Aorta (tissue), 5 donors: ENCODE results near the gene SEC23B. TPM values are rescaled to one million over a fixed set of nuclear protein-coding genes. Genes with fewer than 3 reads are reported as not detected.
A peak's percentile ranks its signal among the peaks of the same experiment; 100 is the strongest.

Experiments
- ATAC-seq: fragments of 200-7000 bp; cut with Tn5 transposase; one replicate; pipeline ENCODE4 v1.9.1; 2022; ENCODE audit warnings: moderate library complexity; ENCODE audit not compliant: low FRiP score
- DNase-seq, 2 donors: peaks; one replicate each; pipeline ENCODE4 v3.0.0-alpha.2; 2020
- H3K27ac ChIP-seq, 2 donors: one replicate each; pipeline ENCODE4 v1.5.1; 2013; ENCODE audit warnings: low read length in 2 of 2, mild to moderate bottlenecking in 2 of 2, moderate library complexity in 2 of 2, control low read depth in 1 of 2, inconsistent platforms in 1 of 2, low read depth in 1 of 2
- H3K27me3 ChIP-seq, 2 donors: one replicate each; pipeline ENCODE4 v1.6.1; 2013; ENCODE audit warnings: control low read depth in 1 of 2, low read length in 1 of 2, mild to moderate bottlenecking in 1 of 2, moderate library complexity in 1 of 2; ENCODE audit not compliant: insufficient read depth in 2 of 2, control insufficient read depth in 1 of 2
- H3K36me3 ChIP-seq, 2 donors: one replicate each; pipeline ENCODE4 v1.6.1; 2013; ENCODE audit warnings: control low read depth in 1 of 2, low read length in 1 of 2, mild to moderate bottlenecking in 1 of 2; ENCODE audit not compliant: insufficient read depth in 2 of 2, control insufficient read depth in 1 of 2
- H3K4me1 ChIP-seq, 2 donors: one replicate each; pipeline ENCODE4 v1.6.1; 2013; ENCODE audit warnings: low read length in 2 of 2, control low read depth in 1 of 2, mild to moderate bottlenecking in 1 of 2, moderate library complexity in 1 of 2; ENCODE audit not compliant: insufficient read depth in 2 of 2, control insufficient read depth in 1 of 2
- H3K4me3 ChIP-seq, 2 donors: one replicate each; pipeline ENCODE4 v1.5.1; 2013; ENCODE audit warnings: low read length in 2 of 2, control low read depth in 1 of 2, mild to moderate bottlenecking in 1 of 2
- H3K9me3 ChIP-seq: one replicate; pipeline ENCODE4 v1.6.1; 2013; ENCODE audit warnings: mild to moderate bottlenecking, low read length; ENCODE audit not compliant: control insufficient read depth
- WGBS, 2 donors: extraction: QIAGEN DNeasy Blood & Tissue Kit; methylation state at CpG; one replicate each; pipeline ENCODE4 v1.1.7; 2013; 5-methylcytosine and 5-hydroxymethylcytosine counted together
- intact Hi-C, 2 donors: fragments of 100-400 bp; cut with DNase I; formaldehyde crosslinking; loops; one replicate each; pipeline versions ENCODE4 v1.14.2 to v1.15.0; 2022
- polyA plus RNA-seq, 2 donors: library from polyadenylated mRNA; stranded (reverse); fragments of 200-250 nt; gene quantifications; one replicate each; pipeline ENCODE4 v1.2.3, GENCODE V29; 2013
- total RNA-seq, 2 donors: library from RNA; stranded (reverse); fragmentation: NEBNext Ultra II Directional; extraction: Animal tissue kit (Norgen Biotek cat#: 25700); gene quantifications; one replicate each; pipeline ENCODE4 v1.2.1, GENCODE V29; 2021
- donor health status: healthy with polysubstance abuse.
- donor health status: Bipolar disorder and iron deficiency.
- donor health status: DM: no; HTN: no; CAD: no.
- donor health status: DM: no; HTN: no; CAD: no.
- donor health status: DM: yes; HTN: yes; CAD: no.

SEC23B gene
- total and polyA plus RNA-seq, 4 donors: 8.9 to 37.5 (median 22.5) TPM

- 87 to 95% methylated on average over 3 of the region's 3 CpGs for WGBS, 2 donors
- H3K4me1 ChIP-seq: no peaks in the 10 kb centered on the region
- intact Hi-C loops: no loop called here
- no peaks in the 10 kb centered on the region for H3K9me3 ChIP-seq
- peaks cover 10 to 17% of the 10 kb centered on the region in 2 donors for H3K36me3 ChIP-seq
- ATAC-seq (no peak), DNase-seq (no peak)
- no peaks in the 10 kb centered on the region for H3K27me3 ChIP-seq
- no peak overlapping the region for H3K27ac ChIP-seq
- H3K4me3 ChIP-seq: no peak overlapping the region
These were observed 40.7 kb downstream of the SEC23B start for GRCh38 chr20:18548465-18548864.

GRCh38 chr20:18553746-18554145 is 46.0 kb downstream of the SEC23B start:
- Histone ChIP-seq H3K4me1 (no peaks in the 10 kb centered on the region), H3K36me3 (peaks cover 6 to 10% of the 10 kb centered on the region in 2 donors), H3K9me3 (no peaks in the 10 kb centered on the region), H3K4me3 (no peak overlapping the region), H3K27ac (no peak overlapping the region), H3K27me3 (no peaks in the 10 kb centered on the region)
- intact Hi-C loops: no loop called here
- ATAC-seq: no peak
- no peak for DNase-seq
- WGBS, 2 donors: 96% methylated on average over 8 of the region's 8 CpGs

GRCh38 chr20:18566892-18567738 is 59.4 kb downstream of the SEC23B start, which contains the start of gene SMIM26:
SMIM26 (plus strand) TSS chr20:18567432; CDS start chr20:18567479, 47 bp downstream.
- intact Hi-C loops: loop anchor here in 1 of 2 donors (5.0 kb wide), 1 partner anchor 60 kb away; the partner anchor contains the start of gene SEC23B
- ATAC-seq: peak; percentile 97

GRCh38 chr20:18567739-18568091 is 60.0 kb downstream of the SEC23B start:
- Histone ChIP-seq H3K4me3 (peak overlapping the region; percentile 53 to 64), H3K27ac (no peak overlapping the region), H3K27me3 (no peaks in the 10 kb centered on the region), H3K9me3 (no peaks in the 10 kb centered on the region), H3K4me1 (no peaks in the 10 kb centered on the region), H3K36me3 (peaks cover 3 to 6% of the 10 kb centered on the region in 2 donors)
- intact Hi-C loops: loop anchor here in 1 of 2 donors (5.0 kb wide), 1 partner anchor 60 kb away; the partner anchor contains the start of gene SEC23B
- 3 to 4% methylated on average over 6 of the region's 6 CpGs for WGBS, 2 donors
- DNase-seq: no peak
- ATAC-seq: peak; percentile 63

More at GRCh38 chr20:18566892-18567738, 59.4 kb downstream of the SEC23B start, which contains the start of gene SMIM26:
- peak within 1 kb of the TSS; percentile 53 to 64 for H3K4me3 ChIP-seq
- H3K27me3 ChIP-seq: no peaks in the 10 kb centered on the region
- peak within 1 kb of the TSS in 1 of 2 donors; percentile 85 for H3K27ac ChIP-seq
- H3K36me3 ChIP-seq: peaks cover 3 to 7% of the 10 kb centered on the region in 2 donors
- H3K9me3 ChIP-seq: no peaks in the 10 kb centered on the region
- WGBS, 2 donors: 0 to 1% methylated on average over 51 of the region's 51 CpGs
- peak; percentile 96 to 99 for DNase-seq
- H3K4me1 ChIP-seq: no peaks in the 10 kb centered on the region

GRCh38 chr20:18571009-18571408 is 63.3 kb downstream of the SEC23B start:
- intact Hi-C loops: no loop called here
- Histone ChIP-seq H3K36me3 (peaks cover 3 to 6% of the 10 kb centered on the region in 2 donors), H3K9me3 (no peaks in the 10 kb centered on the region), H3K27me3 (no peaks in the 10 kb centered on the region), H3K4me1 (no peaks in the 10 kb centered on the region), H3K4me3 (no peak overlapping the region), H3K27ac (no peak overlapping the region)
- ATAC-seq (no peak), DNase-seq (no peak)
- 95 to 97% methylated on average over 2 of the region's 2 CpGs for WGBS, 2 donors

- ATAC-seq: no peak
- 91 to 92% methylated on average over 2 of the region's 2 CpGs for WGBS, 2 donors
- no peaks in the 10 kb centered on the region for H3K4me1 ChIP-seq
- H3K9me3 ChIP-seq: no peaks in the 10 kb centered on the region
- DNase-seq: no peak
- no peak overlapping the region for H3K4me3 ChIP-seq
- peaks cover 3 to 6% of the 10 kb centered on the region in 2 donors for H3K36me3 ChIP-seq
- H3K27me3 ChIP-seq: no peaks in the 10 kb centered on the region
- intact Hi-C loops: no loop called here
- no peak overlapping the region for H3K27ac ChIP-seq
These were observed 63.8 kb downstream of the SEC23B start for GRCh38 chr20:18571578-18571977.

- Histone ChIP-seq H3K27ac (no peak overlapping the region), H3K4me3 (no peak overlapping the region), H3K36me3 (no peaks in the 10 kb centered on the region), H3K27me3 (no peaks in the 10 kb centered on the region), H3K9me3 (no peaks in the 10 kb centered on the region), H3K4me1 (no peaks in the 10 kb centered on the region)
- intact Hi-C loops: no loop called here
- 72 to 76% methylated on average over 6 of the region's 6 CpGs for WGBS, 2 donors
- no peak for DNase-seq
- no peak for ATAC-seq
These were observed 70.2 kb downstream of the SEC23B start for GRCh38 chr20:18577942-18578341.

GRCh38 chr20:18578581-18578980 is 70.8 kb downstream of the SEC23B start:
- no peaks in the 10 kb centered on the region for H3K36me3 ChIP-seq
- WGBS, 2 donors: 55 to 57% methylated on average over 6 of the region's 6 CpGs
- no peaks in the 10 kb centered on the region for H3K27me3 ChIP-seq
- H3K9me3 ChIP-seq: no peaks in the 10 kb centered on the region
- ATAC-seq (no peak), DNase-seq (no peak)
- H3K4me1 ChIP-seq: no peaks in the 10 kb centered on the region
- H3K4me3 ChIP-seq: no peak overlapping the region
- intact Hi-C loops: no loop called here
- H3K27ac ChIP-seq: no peak overlapping the region

- no peak for DNase-seq
- Histone ChIP-seq H3K36me3 (no peaks in the 10 kb centered on the region), H3K9me3 (no peaks in the 10 kb centered on the region), H3K27me3 (no peaks in the 10 kb centered on the region), H3K4me3 (no peak overlapping the region), H3K27ac (no peak overlapping the region), H3K4me1 (no peaks in the 10 kb centered on the region)
- 75 to 82% methylated on average over 4 of the region's 4 CpGs for WGBS, 2 donors
- intact Hi-C loops: no loop called here
- no peak for ATAC-seq
These were observed 72.3 kb downstream of the SEC23B start for GRCh38 chr20:18580012-18580411.
